Astrocyte of the spinal cord (primary cell): ENCODE data around the gene TSHR.

Experiments used
- DNase-seq: peaks from one replicate; pipeline ENCODE4 v3.0.0; 2011; ENCODE audit warnings: low read depth, low spot score
- H3K4me3 ChIP-seq: 2 replicates; pipeline ENCODE4 v1.5.1; 2011; ENCODE audit warnings: low read depth, mild to moderate bottlenecking, low read length, moderate library complexity
- CTCF ChIP-seq: IDR thresholded peaks from 2 replicates; pipeline ENCODE4 v1.5.1; 2012; ENCODE audit warnings: low read depth, mild to moderate bottlenecking, low read length, inconsistent platforms
- in situ Hi-C: cut with HindIII; loops from 2 replicates; pipeline ENCODE4 v1.10.0; 2017; ENCODE audit warnings: low sequenced_read_pairs

The TSHR gene

GRCh38 chr14:81193924-81194633, 238.7 kb downstream of the TSHR start:
- no peak for TF ChIP-seq CTCF
- in situ Hi-C loops, result no loop called here
- DNase-seq, result no peak
- no peak overlapping the region for H3K4me3 ChIP-seq
